Upper lobe of left lung (tissue), 4 donors: ENCODE measurements around the gene BEST2.

ENCODE experiments used
- CTCF ChIP-seq, 6 experiments: fragments of 450-650 bp in 4 of 6; fragments of 200-600 bp in 2 of 6; sonication (generic) in 2 of 6; IDR thresholded peaks; one replicate each; pipeline ENCODE4 v1.5.1; 2016 to 2019; ENCODE audit warnings: antibody characterized with exemption in 6 of 6
- POLR2A ChIP-seq, 4 donors: fragments of 450-650 bp; IDR thresholded peaks; one replicate each; pipeline ENCODE4 v1.5.1; 2016 to 2017; ENCODE audit warnings: antibody characterized with exemption in 4 of 4, mild to moderate bottlenecking in 2 of 4
- POLR2AphosphoS5 ChIP-seq, 2 donors: sonication (generic); formaldehyde crosslinking; IDR thresholded peaks; one replicate each; pipeline ENCODE4 v1.5.1; 2017; ENCODE audit warnings: antibody characterized with exemption in 2 of 2

- TF ChIP-seq CTCF (IDR thresholded peaks at IDR 0.05) (no peak), POLR2AphosphoS5 (IDR thresholded peaks at IDR 0.05) (no peak), POLR2A (IDR thresholded peaks at IDR 0.05) (no peak)
These were observed 24.6 kb upstream of the BEST2 start for GRCh38 chr19:12726988-12727316.
